GM19452 (cell line): Measurements from ENCODE around the gene ACSL5.
"Not testable (repeated sequence)": the region's sequence is repeated elsewhere in the genome, so short reads cannot be mapped to it uniquely, and the experiment has no call there.

ENCODE experiments used
- ATAC-seq: cut with Tn5 transposase; IDR thresholded peaks from one replicate; pipeline ENCODE4 v1.9.1; 2021; ENCODE audit not compliant: unreplicated experiment

Gene ACSL5

GRCh38 chr10:112348759-112349158, 25.2 kb upstream of the ACSL5 start:
- ATAC-seq: no peak

GRCh38 chr10:112349521-112350085, 24.3 kb upstream of the ACSL5 start:
- no peak for ATAC-seq

GRCh38 chr10:112351146-112351545, 22.8 kb upstream of the ACSL5 start:
- ATAC-seq: no peak

GRCh38 chr10:112352044-112352443, 21.9 kb upstream of the ACSL5 start:
- ATAC-seq: no peak

- no peak for ATAC-seq
These were observed 20.9 kb upstream of the ACSL5 start for GRCh38 chr10:112353046-112353445.

- ATAC-seq: no peak
These were observed 17.2 kb upstream of the ACSL5 start for GRCh38 chr10:112356686-112357085.

GRCh38 chr10:112359606-112360307, 14.2 kb upstream of the ACSL5 start:
- no peak for ATAC-seq

- no peak for ATAC-seq
These were observed 13.3 kb upstream of the ACSL5 start for GRCh38 chr10:112360308-112361270.

GRCh38 chr10:112361951-112362751, 11.8 kb upstream of the ACSL5 start:
- ATAC-seq: no peak

- no peak for ATAC-seq
These were observed 11.1 kb upstream of the ACSL5 start for GRCh38 chr10:112362833-112363232.

- ATAC-seq: no peak
These were observed 9.9 kb upstream of the ACSL5 start for GRCh38 chr10:112363696-112364688.

- no peak for ATAC-seq
These were observed 8.9 kb upstream of the ACSL5 start for GRCh38 chr10:112365014-112365432.

- ATAC-seq: no peak
These were observed 8.5 kb upstream of the ACSL5 start for GRCh38 chr10:112365451-112365850.

- no peak for ATAC-seq
These were observed 6.9 kb upstream of the ACSL5 start for GRCh38 chr10:112366992-112367391.

GRCh38 chr10:112367516-112367915, 6.4 kb upstream of the ACSL5 start:
- ATAC-seq: no peak

GRCh38 chr10:112369495-112370423, 4.2 kb upstream of the ACSL5 start:
- ATAC-seq: peak; percentile 95

- no peak for ATAC-seq
These were observed 3.5 kb upstream of the ACSL5 start for GRCh38 chr10:112370424-112370819.

GRCh38 chr10:112371326-112371725, 2.6 kb upstream of the ACSL5 start:
- not testable (repeated sequence) for ATAC-seq
